Neural crest cell (in vitro differentiated cells): ENCODE results near the gene PHGDH. TPM values are rescaled to one million over a fixed set of nuclear protein-coding genes. Genes with fewer than 3 reads are reported as not detected.

Experiments
- DNase-seq: peaks from one replicate; pipeline ENCODE4 v3.0.0; 2021; ENCODE audit warnings: low read depth, mixed read lengths, low spot score
- H3K27ac Mint-ChIP-seq: one replicate; pipeline ENCODE4 v1.8.0; 2021; ENCODE audit warnings: mild to moderate bottlenecking, mixed read lengths; ENCODE audit not compliant: unreplicated experiment
- H3K27me3 Mint-ChIP-seq: 2 replicates; pipeline ENCODE4 v1.8.0; 2021; ENCODE audit warnings: low read depth, mild to moderate bottlenecking, mixed read lengths
- H3K36me3 Mint-ChIP-seq: 2 replicates; pipeline ENCODE4 v1.8.0; 2021; ENCODE audit warnings: low read depth, mild to moderate bottlenecking, mixed read lengths
- H3K4me1 Mint-ChIP-seq: 2 replicates; pipeline ENCODE4 v1.8.0; 2021; ENCODE audit warnings: mixed read lengths
- H3K4me3 Mint-ChIP-seq: one replicate; pipeline ENCODE4 v1.8.0; 2021; ENCODE audit warnings: mild to moderate bottlenecking, mixed read lengths
- H3K9me3 Mint-ChIP-seq: 2 replicates; pipeline ENCODE4 v1.8.0; 2021; ENCODE audit warnings: mixed read lengths
- CTCF ChIP-seq: fragments of 200-600 bp; sonication (generic); conservative IDR thresholded peaks from 2 replicates; pipeline ENCODE4 v1.5.0; 2021; ENCODE audit warnings: antibody characterized with exemption, mild to moderate bottlenecking
- total RNA-seq: library from RNA; stranded (reverse); gene quantifications from 2 replicates; pipeline ENCODE4 v1.2.1, GENCODE V29; 2021

The PHGDH gene
- total RNA-seq, 1 donor from 2014 or later: 365 TPM

GRCh38 chr1:119732465-119733168 is 20.9 kb downstream of the PHGDH start:
- Mint-ChIP-seq H3K27me3 (no peaks in the 10 kb centered on the region), H3K36me3 (peaks cover 40% of the 10 kb centered on the region), H3K9me3 (no peaks in the 10 kb centered on the region), H3K4me3 (peak overlapping the region; percentile 24), H3K27ac (no peak overlapping the region), H3K4me1 (peaks cover 41% of the 10 kb centered on the region)
- no peak for TF ChIP-seq CTCF
- no peak for DNase-seq

- DNase-seq: no peak
- Mint-ChIP-seq H3K4me3 (no peak overlapping the region), H3K9me3 (no peaks in the 10 kb centered on the region), H3K4me1 (peaks cover 49% of the 10 kb centered on the region), H3K27me3 (no peaks in the 10 kb centered on the region), H3K36me3 (peaks cover 31% of the 10 kb centered on the region), H3K27ac (no peak overlapping the region)
- no peak for TF ChIP-seq CTCF
Observed at GRCh38 chr1:119733754-119734153, 22.0 kb downstream of the PHGDH start.

- no peak for DNase-seq
- Mint-ChIP-seq H3K9me3 (no peaks in the 10 kb centered on the region), H3K27ac (no peak overlapping the region), H3K4me1 (peaks cover 45% of the 10 kb centered on the region), H3K27me3 (no peaks in the 10 kb centered on the region), H3K36me3 (peaks cover 23% of the 10 kb centered on the region), H3K4me3 (no peak overlapping the region)
- TF ChIP-seq CTCF: no peak
Observed at GRCh38 chr1:119735217-119735616, 23.5 kb downstream of the PHGDH start.

- H3K9me3 Mint-ChIP-seq: no peaks in the 10 kb centered on the region
- no peak overlapping the region for H3K27ac Mint-ChIP-seq
Observed at GRCh38 chr1:119736649-119737039, 24.9 kb downstream of the PHGDH start.

GRCh38 chr1:119737040-119737682 is 25.4 kb downstream of the PHGDH start:
- no peak for TF ChIP-seq CTCF
- Mint-ChIP-seq H3K36me3 (peaks cover 18% of the 10 kb centered on the region), H3K27me3 (no peaks in the 10 kb centered on the region), H3K4me1 (peaks cover 31% of the 10 kb centered on the region), H3K4me3 (peak overlapping the region; percentile 56), H3K27ac (peak overlapping the region; percentile 86), H3K9me3 (no peaks in the 10 kb centered on the region)
- DNase-seq: no peak

More at GRCh38 chr1:119736649-119737039, 24.9 kb downstream of the PHGDH start:
- no peak for TF ChIP-seq CTCF
- Mint-ChIP-seq H3K27me3 (no peaks in the 10 kb centered on the region), H3K4me3 (no peak overlapping the region), H3K4me1 (peaks cover 33% of the 10 kb centered on the region), H3K36me3 (peaks cover 18% of the 10 kb centered on the region)
- DNase-seq: no peak
